ENCODE measurements around the gene CAND2.

DNA sequence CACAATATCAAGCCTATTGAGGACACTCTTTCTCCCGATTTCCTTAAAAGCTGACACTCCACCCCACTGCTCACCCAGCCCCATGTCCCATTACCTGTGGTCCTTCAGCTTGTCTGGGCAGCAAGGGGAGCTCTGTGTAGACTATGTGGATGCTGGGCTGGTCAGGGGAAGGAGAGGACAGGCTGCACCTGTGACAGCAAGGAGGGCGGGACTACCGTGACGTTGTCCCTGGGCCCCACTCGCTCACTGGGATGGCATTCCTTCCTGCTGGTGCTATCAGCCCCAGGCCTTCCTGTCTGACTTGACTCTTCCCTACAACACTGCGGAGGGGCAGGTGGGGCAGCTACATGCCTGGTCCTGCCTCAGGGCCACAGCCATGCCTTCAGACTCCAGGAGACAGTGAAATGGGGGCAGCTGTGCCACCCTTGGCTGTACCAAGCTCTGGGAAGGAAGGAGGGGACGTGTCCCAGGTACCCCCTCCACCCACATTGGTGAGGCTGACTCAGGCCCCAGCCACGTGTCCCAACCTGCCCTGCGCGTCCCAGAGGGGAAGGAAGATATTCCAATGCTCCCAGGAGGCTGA, 37.3 kb upstream of the CAND2 start, which contains the start of gene TMEM40:
- TF ChIP-seq, protein P1, sequence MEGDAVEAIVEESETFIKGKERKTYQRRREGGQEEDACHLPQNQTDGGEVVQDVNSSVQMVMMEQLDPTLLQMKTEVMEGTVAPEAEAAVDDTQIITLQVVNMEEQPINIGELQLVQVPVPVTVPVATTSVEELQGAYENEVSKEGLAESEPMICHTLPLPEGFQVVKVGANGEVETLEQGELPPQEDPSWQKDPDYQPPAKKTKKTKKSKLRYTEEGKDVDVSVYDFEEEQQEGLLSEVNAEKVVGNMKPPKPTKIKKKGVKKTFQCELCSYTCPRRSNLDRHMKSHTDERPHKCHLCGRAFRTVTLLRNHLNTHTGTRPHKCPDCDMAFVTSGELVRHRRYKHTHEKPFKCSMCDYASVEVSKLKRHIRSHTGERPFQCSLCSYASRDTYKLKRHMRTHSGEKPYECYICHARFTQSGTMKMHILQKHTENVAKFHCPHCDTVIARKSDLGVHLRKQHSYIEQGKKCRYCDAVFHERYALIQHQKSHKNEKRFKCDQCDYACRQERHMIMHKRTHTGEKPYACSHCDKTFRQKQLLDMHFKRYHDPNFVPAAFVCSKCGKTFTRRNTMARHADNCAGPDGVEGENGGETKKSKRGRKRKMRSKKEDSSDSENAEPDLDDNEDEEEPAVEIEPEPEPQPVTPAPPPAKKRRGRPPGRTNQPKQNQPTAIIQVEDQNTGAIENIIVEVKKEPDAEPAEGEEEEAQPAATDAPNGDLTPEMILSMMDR (IDR thresholded peaks at IDR 0.05; ENCODE audit: insufficient read depth, low read length) = no peak
- no peak for TF ChIP-seq POLR2AphosphoS5 (IDR thresholded peaks at IDR 0.05; ENCODE audit: low read depth)
- TF ChIP-seq, protein P2, sequence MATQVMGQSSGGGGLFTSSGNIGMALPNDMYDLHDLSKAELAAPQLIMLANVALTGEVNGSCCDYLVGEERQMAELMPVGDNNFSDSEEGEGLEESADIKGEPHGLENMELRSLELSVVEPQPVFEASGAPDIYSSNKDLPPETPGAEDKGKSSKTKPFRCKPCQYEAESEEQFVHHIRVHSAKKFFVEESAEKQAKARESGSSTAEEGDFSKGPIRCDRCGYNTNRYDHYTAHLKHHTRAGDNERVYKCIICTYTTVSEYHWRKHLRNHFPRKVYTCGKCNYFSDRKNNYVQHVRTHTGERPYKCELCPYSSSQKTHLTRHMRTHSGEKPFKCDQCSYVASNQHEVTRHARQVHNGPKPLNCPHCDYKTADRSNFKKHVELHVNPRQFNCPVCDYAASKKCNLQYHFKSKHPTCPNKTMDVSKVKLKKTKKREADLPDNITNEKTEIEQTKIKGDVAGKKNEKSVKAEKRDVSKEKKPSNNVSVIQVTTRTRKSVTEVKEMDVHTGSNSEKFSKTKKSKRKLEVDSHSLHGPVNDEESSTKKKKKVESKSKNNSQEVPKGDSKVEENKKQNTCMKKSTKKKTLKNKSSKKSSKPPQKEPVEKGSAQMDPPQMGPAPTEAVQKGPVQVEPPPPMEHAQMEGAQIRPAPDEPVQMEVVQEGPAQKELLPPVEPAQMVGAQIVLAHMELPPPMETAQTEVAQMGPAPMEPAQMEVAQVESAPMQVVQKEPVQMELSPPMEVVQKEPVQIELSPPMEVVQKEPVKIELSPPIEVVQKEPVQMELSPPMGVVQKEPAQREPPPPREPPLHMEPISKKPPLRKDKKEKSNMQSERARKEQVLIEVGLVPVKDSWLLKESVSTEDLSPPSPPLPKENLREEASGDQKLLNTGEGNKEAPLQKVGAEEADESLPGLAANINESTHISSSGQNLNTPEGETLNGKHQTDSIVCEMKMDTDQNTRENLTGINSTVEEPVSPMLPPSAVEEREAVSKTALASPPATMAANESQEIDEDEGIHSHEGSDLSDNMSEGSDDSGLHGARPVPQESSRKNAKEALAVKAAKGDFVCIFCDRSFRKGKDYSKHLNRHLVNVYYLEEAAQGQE (IDR thresholded peaks at IDR 0.05; ENCODE audit: insufficient replicate concordance, low read depth) = no peak
- no peak for TF ChIP-seq GABPA (IDR thresholded peaks at IDR 0.05; ENCODE audit: low read depth)

Data from HL-60 (cell line).